HEK293 (cell line): Measurements from ENCODE around the gene KCNC4.
A peak's percentile ranks its signal among the peaks of the same experiment; 100 is the strongest.

ENCODE experiments used
- CTCF ChIA-PET: fragments of 350-600 bp; formaldehyde crosslinking; extraction: SDS; loops from one replicate; lab custom pipeline; 2021; ENCODE audit warnings: antibody characterized with exemption; lab: Yijun Ruan, JAX
- POLR2A ChIA-PET: fragments of 300-600 bp; formaldehyde crosslinking; extraction: SDS; loops from one replicate; lab custom pipeline; 2020; ENCODE audit warnings: antibody characterized with exemption, inconsistent platforms; lab: Yijun Ruan, JAX
- H3K27ac ChIP-seq: fragments of 200-500 bp; sonication (Bioruptor generic); 2 replicates; pipeline ENCODE4 v1.5.1; 2014; ENCODE audit warnings: low read depth, low read length, control low read depth, inconsistent platforms; ENCODE audit errors: extremely low read depth
- H3K36me3 ChIP-seq, 2 experiments: fragments of 200-500 bp in 1 of 2; sonication (Bioruptor generic) in 1 of 2; 1 replicate in 1 of 2; 2 replicates in 1 of 2; pipeline ENCODE4 v1.5.1; 2014 to 2017; ENCODE audit warnings: inconsistent platforms in 2 of 2, low read length in 2 of 2; ENCODE audit not compliant: control insufficient read depth in 2 of 2, insufficient read depth in 1 of 2
- H3K4me1 ChIP-seq: fragments of 200-500 bp; sonication (Bioruptor generic); 2 replicates; pipeline ENCODE4 v1.5.1; 2014; ENCODE audit warnings: mild to moderate bottlenecking, low read length, inconsistent platforms; ENCODE audit not compliant: control insufficient read depth, insufficient read depth
- H3K4me3 ChIP-seq: 2 replicates; pipeline ENCODE4 v1.5.1; 2011; ENCODE audit warnings: low read depth, mild to moderate bottlenecking, control low read depth, low read length, moderate library complexity
- H3K9me3 ChIP-seq: fragments of 200-500 bp; sonication (Bioruptor generic); 2 replicates; pipeline ENCODE4 v1.5.1; 2014; ENCODE audit warnings: low read depth, low read length, inconsistent platforms; ENCODE audit not compliant: control insufficient read depth, insufficient read depth
- GFI1B ChIP-seq: fragments of 450-650 bp; formaldehyde crosslinking; IDR thresholded peaks from 2 replicates; pipeline ENCODE4 v1.5.1; 2016; ENCODE audit warnings: missing biosample characterization, missing genetic modification characterization
- IKZF3 ChIP-seq: fragments of 450-650 bp; IDR thresholded peaks from 2 replicates; pipeline ENCODE4 v1.5.0; 2018; ENCODE audit warnings: missing biosample characterization, mild to moderate bottlenecking, missing genetic modification characterization, moderate library complexity
- KLF1 ChIP-seq: fragments of 450-650 bp; formaldehyde crosslinking; IDR thresholded peaks from 2 replicates; pipeline ENCODE4 v1.5.1; 2016; ENCODE audit warnings: missing biosample characterization, missing genetic modification characterization
- KLF10 ChIP-seq: fragments of 450-650 bp; IDR thresholded peaks from 2 replicates; pipeline ENCODE4 v1.5.1; 2018; ENCODE audit warnings: missing biosample characterization, mild to moderate bottlenecking, missing genetic modification characterization
- ZBTB44 ChIP-seq: fragments of 450-650 bp; IDR thresholded peaks from 2 replicates; pipeline ENCODE4 v1.5.1; 2018; ENCODE audit warnings: missing biosample characterization, mild to moderate bottlenecking, missing genetic modification characterization
- ZNF138 ChIP-seq: fragments of 450-650 bp; formaldehyde crosslinking; IDR thresholded peaks from 2 replicates; pipeline ENCODE4 v1.5.1; 2016; ENCODE audit warnings: missing biosample characterization, missing genetic modification characterization, borderline replicate concordance
- ZNF184 ChIP-seq: fragments of 450-650 bp; IDR thresholded peaks from 2 replicates; pipeline ENCODE4 v1.5.1; 2018; ENCODE audit warnings: missing biosample characterization, mild to moderate bottlenecking, missing genetic modification characterization
- ZNF214 ChIP-seq: fragments of 450-650 bp; formaldehyde crosslinking; IDR thresholded peaks from 2 replicates; pipeline ENCODE4 v1.5.1; 2017; ENCODE audit warnings: missing biosample characterization, mild to moderate bottlenecking, missing genetic modification characterization, borderline replicate concordance
- ZNF394 ChIP-seq: fragments of 450-650 bp; formaldehyde crosslinking; IDR thresholded peaks from 2 replicates; pipeline ENCODE4 v1.5.1; 2016; ENCODE audit warnings: missing biosample characterization, missing genetic modification characterization, mild to moderate bottlenecking, moderate library complexity, borderline replicate concordance
- ZNF433 ChIP-seq: fragments of 450-650 bp; formaldehyde crosslinking; IDR thresholded peaks from 2 replicates; pipeline ENCODE4 v1.5.1; 2016; ENCODE audit warnings: missing biosample characterization, missing genetic modification characterization, low read depth
- ZNF510 ChIP-seq: fragments of 450-650 bp; formaldehyde crosslinking; IDR thresholded peaks from 2 replicates; pipeline ENCODE4 v1.5.1; 2018; ENCODE audit warnings: mild to moderate bottlenecking, missing genetic modification characterization, missing biosample characterization; ENCODE audit not compliant: insufficient replicate concordance
- ZNF530 ChIP-seq: fragments of 450-650 bp; formaldehyde crosslinking; IDR thresholded peaks from 2 replicates; pipeline ENCODE4 v1.5.1; 2016; ENCODE audit warnings: low read depth, missing biosample characterization, missing genetic modification characterization
- ZNF76 ChIP-seq: fragments of 450-650 bp; formaldehyde crosslinking; IDR thresholded peaks from 2 replicates; pipeline ENCODE4; 2016; ENCODE audit warnings: low read depth, missing biosample characterization, missing genetic modification characterization, borderline replicate concordance
- TF ChIP-seq, protein P1 (sequence below): fragments of 450-650 bp; formaldehyde crosslinking; IDR thresholded peaks from 2 replicates; pipeline ENCODE4 v1.5.1; 2016; ENCODE audit warnings: missing biosample characterization, missing genetic modification characterization
- TF ChIP-seq, protein P2 (sequence below): fragments of 450-650 bp; formaldehyde crosslinking; IDR thresholded peaks from 2 replicates; pipeline ENCODE4 v1.5.1; 2016; ENCODE audit warnings: missing biosample characterization, missing genetic modification characterization
- TF ChIP-seq, protein P3 (sequence below): fragments of 450-650 bp; formaldehyde crosslinking; IDR thresholded peaks from 2 replicates; pipeline ENCODE4 v1.5.1; 2016; ENCODE audit warnings: missing biosample characterization, missing genetic modification characterization, borderline replicate concordance

The KCNC4 gene

GRCh38 chr1:110196917-110197765 lies 13.0 kb upstream of the KCNC4 start (continued):
- TF ChIP-seq, protein P1, sequence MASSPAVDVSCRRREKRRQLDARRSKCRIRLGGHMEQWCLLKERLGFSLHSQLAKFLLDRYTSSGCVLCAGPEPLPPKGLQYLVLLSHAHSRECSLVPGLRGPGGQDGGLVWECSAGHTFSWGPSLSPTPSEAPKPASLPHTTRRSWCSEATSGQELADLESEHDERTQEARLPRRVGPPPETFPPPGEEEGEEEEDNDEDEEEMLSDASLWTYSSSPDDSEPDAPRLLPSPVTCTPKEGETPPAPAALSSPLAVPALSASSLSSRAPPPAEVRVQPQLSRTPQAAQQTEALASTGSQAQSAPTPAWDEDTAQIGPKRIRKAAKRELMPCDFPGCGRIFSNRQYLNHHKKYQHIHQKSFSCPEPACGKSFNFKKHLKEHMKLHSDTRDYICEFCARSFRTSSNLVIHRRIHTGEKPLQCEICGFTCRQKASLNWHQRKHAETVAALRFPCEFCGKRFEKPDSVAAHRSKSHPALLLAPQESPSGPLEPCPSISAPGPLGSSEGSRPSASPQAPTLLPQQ (tag by site-specific recombination) = peak; percentile 61
- TF ChIP-seq, all 188 proteins: peak for 7

GRCh38 chr1:110197905-110198629 lies 12.0 kb upstream of the KCNC4 start:
- H3K27ac ChIP-seq = no peak overlapping the region
- H3K9me3 ChIP-seq = no peaks in the 10 kb centered on the region
- H3K36me3 ChIP-seq = no peaks in the 10 kb centered on the region
- H3K4me1 ChIP-seq = no peaks in the 10 kb centered on the region
- POLR2A ChIA-PET = no interaction called here
- CTCF ChIA-PET = interaction anchor here (0.5 to 20.2 kb wide), 19 partner anchors 9 to 300 kb away, joined by 3 to 662 read pairs (median 9); partner anchors contain the start of gene KCNC4
- no peak overlapping the region for H3K4me3 ChIP-seq
- no peak for TF ChIP-seq ZNF76 (tag by site-specific recombination)
- no peak for TF ChIP-seq ZBTB44
- TF ChIP-seq KLF1 = no peak
- no peak for TF ChIP-seq ZNF138
- no peak for TF ChIP-seq ZNF510 (tag by site-specific recombination)
- no peak for TF ChIP-seq ZNF214 (tag by site-specific recombination)
- TF ChIP-seq, protein P2, sequence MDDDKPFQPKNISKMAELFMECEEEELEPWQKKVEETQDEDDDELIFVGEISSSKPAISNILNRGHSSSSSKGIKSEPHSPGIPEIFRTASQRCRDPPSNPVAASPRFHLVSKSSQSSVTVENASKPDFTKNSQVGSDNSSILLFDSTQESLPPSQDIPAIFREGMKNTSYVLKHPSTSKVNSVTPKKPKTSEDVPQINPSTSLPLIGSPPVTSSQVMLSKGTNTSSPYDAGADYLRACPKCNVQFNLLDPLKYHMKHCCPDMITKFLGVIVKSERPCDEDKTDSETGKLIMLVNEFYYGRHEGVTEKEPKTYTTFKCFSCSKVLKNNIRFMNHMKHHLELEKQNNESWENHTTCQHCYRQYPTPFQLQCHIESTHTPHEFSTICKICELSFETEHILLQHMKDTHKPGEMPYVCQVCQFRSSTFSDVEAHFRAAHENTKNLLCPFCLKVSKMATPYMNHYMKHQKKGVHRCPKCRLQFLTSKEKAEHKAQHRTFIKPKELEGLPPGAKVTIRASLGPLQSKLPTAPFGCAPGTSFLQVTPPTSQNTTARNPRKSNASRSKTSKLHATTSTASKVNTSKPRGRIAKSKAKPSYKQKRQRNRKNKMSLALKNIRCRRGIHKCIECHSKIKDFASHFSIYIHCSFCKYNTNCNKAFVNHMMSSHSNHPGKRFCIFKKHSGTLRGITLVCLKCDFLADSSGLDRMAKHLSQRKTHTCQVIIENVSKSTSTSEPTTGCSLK (tag by site-specific recombination) = no peak
- TF ChIP-seq IKZF3 (tag by site-specific recombination) = no peak
- TF ChIP-seq GFI1B (tag by site-specific recombination) = no peak
- TF ChIP-seq KLF10 (tag by site-specific recombination) = no peak
- TF ChIP-seq ZNF394 (tag by site-specific recombination) = no peak
- no peak for TF ChIP-seq ZNF433
- TF ChIP-seq ZNF530 (tag by site-specific recombination) = no peak
- TF ChIP-seq, protein P3, sequence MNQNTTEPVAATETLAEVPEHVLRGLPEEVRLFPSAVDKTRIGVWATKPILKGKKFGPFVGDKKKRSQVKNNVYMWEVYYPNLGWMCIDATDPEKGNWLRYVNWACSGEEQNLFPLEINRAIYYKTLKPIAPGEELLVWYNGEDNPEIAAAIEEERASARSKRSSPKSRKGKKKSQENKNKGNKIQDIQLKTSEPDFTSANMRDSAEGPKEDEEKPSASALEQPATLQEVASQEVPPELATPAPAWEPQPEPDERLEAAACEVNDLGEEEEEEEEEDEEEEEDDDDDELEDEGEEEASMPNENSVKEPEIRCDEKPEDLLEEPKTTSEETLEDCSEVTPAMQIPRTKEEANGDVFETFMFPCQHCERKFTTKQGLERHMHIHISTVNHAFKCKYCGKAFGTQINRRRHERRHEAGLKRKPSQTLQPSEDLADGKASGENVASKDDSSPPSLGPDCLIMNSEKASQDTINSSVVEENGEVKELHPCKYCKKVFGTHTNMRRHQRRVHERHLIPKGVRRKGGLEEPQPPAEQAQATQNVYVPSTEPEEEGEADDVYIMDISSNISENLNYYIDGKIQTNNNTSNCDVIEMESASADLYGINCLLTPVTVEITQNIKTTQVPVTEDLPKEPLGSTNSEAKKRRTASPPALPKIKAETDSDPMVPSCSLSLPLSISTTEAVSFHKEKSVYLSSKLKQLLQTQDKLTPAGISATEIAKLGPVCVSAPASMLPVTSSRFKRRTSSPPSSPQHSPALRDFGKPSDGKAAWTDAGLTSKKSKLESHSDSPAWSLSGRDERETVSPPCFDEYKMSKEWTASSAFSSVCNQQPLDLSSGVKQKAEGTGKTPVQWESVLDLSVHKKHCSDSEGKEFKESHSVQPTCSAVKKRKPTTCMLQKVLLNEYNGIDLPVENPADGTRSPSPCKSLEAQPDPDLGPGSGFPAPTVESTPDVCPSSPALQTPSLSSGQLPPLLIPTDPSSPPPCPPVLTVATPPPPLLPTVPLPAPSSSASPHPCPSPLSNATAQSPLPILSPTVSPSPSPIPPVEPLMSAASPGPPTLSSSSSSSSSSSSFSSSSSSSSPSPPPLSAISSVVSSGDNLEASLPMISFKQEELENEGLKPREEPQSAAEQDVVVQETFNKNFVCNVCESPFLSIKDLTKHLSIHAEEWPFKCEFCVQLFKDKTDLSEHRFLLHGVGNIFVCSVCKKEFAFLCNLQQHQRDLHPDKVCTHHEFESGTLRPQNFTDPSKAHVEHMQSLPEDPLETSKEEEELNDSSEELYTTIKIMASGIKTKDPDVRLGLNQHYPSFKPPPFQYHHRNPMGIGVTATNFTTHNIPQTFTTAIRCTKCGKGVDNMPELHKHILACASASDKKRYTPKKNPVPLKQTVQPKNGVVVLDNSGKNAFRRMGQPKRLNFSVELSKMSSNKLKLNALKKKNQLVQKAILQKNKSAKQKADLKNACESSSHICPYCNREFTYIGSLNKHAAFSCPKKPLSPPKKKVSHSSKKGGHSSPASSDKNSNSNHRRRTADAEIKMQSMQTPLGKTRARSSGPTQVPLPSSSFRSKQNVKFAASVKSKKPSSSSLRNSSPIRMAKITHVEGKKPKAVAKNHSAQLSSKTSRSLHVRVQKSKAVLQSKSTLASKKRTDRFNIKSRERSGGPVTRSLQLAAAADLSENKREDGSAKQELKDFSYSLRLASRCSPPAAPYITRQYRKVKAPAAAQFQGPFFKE = no peak
- no peak for TF ChIP-seq ZNF184 (tag by site-specific recombination)
- TF ChIP-seq, all 188 proteins: peak for 0
